Measurements from ENCODE around the gene TMEM204.

Gene TMEM204

DNA sequence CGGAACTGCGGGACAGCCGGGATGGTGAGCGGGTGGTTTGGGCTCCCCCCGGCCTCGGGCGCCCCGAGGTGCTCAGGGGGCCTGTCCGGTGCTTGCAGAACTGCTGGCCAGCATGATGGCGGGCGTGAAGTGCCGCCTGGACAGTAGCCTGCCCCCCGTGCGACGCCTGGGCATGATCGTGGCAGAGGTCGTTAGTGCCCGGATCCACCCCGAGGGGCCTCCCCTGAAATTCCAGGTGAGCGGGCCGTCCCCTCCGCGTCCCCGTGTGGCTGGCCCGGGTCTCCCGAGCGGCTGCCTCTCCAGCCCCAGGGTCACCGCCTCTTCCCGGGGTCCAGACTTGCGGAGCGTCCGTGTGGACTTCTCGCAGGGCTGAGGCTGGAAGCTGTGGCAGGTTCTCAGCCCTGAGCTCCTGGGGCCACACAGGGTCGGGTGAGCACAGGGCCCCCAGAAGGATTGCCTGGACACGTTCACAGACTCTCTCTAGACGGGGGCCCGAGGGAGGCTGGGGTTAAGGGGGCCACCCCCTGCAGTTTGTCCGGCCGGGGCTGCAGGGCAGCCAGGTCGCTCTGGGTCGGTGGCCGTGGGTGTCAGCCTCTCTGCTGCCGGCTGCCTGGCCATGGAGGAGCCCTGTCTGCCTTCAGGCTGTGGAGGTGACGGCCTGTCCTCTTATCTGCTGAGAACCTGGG is 32.9 kb upstream of the TMEM204 start:
- DNase-seq: no peak

DNA sequence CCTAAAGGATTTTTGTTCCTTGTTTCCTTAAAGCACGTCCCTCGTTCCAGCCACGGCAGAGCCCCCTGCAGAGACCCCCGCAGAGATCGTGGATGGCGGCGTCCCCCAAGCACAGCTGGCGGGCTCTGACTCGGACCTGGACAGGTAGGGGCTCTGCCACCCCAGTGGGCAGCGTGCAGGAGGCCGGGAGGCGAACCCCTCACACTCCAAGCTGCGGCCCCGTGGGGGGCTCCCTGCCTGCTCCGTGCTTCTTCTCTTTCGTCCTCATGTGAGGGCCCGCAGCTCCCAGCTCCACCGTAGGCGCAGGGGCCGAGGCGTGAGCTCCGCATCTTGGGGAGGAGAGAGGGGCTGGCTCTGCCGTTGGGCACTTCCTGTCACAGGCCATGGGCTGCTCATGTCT is 31.8 kb upstream of the TMEM204 start:
- DNase-seq: no peak

DNA sequence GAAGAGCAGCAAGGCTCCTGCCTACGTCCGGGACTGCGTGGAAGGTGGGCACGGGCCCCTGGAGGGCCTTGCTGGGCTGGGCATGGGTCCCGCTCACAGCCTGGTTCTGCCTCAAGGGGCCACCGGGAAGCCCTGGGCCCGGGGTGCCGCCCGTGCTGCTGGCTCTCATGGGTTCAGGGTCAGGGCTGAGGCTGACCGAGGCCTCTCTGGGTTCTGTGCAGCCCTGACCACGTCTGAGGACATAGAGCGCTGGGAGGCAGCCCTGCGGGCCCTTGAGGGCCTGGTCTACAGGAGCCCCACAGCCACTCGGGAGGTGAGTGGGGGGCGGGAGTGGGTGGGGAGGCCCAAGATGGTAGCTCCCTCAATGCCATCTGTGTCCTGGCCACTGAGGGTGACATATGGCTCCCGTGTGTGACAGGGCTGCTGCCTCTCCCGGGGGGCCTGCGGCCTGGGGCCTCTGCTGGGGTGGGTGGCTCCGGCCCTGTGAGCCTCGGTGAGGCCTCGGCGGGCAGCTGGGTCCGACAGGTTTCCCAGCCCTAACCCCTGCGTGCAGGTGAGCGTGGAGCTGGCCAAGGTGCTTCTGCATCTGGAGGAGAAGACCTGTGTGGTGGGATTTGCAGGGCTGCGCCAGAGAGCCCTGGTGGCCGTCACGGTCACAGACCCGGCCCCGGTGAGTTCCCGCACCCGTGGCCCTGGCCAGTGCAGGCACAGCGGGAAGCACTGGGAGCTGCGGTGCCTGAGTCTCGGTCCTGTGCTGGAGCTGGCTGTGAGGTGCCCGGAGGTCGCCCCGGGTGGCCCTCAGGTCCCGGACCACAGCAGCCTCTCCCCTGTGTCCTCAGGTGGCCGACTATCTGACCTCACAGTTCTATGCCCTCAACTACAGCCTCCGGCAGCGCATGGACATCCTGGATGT is 31.1 kb upstream of the TMEM204 start:
- DNase-seq: no peak

DNA sequence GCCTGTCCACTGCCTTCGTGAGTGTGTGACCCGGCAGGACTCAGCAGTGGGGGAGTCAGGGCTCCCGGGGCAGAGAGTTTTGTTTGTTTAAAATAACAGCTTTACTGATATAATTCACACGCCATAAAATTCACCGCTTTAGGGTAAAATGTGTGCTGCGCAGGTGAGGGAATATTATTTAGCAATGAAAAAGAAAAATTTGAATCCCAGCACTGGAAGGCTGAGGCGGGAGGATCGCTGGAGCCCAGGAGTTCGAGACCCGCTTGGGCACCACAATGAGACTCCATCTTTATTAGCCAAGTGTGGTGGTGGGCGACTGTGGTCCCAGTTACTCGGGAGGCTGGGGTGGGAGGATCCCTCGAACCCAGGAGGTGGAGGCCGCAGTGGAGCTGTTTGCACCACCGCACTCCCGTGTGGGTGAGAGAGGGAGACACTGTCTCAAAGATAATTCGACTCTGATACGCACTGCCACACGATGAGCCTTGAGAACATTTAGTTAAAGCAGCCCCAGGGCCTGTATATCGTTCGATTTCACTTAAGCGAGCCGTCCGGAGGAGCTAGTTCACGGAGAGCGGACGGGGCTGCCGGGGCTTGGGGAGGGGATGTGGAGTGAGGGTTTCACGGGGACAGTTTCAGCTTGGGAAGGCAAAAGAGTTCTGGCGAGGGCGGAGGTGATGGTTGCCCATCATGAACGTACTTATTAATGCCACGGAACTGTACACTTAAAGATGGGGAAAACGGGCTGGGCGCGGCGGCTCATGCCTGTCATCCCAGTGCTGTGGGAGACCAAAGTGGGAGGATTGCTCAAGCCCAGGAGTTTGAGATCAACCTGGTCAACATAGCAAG is 30.1 kb upstream of the TMEM204 start:
- no peak for DNase-seq

DNA sequence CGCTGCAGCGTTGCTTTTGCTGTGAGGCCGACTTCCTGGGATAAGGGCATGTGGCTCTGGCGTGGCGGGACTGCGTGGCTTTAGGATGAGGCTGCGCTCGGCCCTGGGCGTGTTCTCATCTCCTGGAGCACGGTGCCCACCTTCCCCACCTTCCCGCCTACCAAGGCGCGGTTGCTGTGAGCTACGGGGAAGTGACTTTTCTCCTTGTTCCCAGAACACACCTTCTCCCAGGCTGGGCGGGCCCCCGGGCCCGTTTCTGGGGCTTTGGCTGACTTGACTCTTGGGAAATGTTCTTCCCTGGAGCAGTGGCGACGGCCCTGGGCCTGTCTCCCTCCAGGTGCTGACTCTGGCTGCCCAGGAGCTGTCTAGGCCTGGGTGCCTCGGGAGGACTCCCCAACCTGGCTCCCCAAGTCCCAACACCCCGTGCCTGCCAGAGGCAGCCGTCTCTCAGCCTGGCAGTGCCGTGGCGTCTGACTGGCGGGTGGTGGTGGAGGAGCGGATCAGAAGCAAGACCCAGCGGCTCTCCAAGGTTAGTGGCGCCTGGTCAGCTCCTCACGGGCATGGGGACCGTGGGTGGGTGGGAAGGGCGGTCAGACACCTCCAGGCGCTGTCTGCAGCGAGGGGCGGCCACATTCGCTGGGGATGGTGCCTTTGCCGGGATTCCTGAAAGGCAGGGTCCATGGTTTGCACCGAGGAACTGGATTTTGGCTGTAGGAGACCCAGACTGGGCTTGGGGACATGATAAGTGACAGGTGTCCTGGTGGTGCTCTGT is 28.2 kb upstream of the TMEM204 start:
- no peak for DNase-seq

DNA sequence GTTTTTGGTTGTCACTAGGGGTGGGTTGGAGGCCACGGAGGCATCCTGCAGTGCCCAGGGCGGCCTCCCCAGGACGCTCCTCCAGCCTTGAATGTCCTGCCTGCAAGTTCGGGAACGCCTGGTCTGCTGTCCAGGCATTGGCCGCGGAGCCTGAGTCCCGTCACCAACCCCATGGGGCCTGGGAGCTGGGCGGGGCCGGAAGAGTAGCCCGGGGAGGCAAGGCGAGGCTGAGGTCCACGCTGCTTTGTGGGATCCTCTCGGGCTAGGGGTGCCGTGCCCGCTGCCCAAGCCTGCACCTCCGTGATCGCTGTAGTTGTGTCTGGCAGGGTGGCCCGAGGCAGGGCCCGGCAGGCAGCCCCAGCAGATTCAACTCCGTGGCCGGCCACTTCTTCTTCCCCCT is 27.6 kb upstream of the TMEM204 start:
- DNase-seq: no peak

DNA sequence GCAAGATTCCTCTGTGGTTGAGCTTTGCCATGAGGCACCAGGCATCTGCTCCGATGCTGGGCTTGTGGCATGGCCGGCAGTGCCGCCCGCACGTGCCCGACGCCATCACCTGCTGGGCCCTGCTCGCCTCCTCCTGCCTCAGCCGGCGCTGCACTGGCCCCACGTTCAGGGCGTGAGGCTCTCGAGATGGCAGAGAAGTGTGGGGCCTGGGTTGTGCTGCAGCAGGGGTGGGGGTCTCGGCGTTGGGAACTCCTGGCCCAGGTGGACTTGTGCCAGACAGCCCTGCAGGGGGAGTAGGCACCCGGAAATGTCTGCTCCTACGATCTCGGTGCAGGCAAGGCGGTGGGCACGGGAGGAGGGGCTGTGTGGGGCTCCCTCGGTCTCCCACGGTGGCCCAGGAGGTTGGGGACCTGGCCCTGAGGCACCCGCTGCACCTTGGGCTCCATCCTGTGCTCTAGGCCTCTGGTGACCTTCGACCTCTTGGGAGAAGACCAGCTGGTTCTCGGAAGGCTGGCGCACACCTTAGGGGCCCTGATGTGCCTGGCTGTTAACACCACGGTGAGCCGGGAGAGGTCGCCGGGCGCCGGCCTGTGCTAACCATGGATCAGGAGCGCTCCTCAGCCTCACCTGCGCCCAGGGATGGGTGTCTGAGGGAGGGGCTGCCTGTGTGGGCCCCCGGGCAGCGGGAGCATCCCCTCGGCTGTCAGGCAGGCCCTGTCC is 26.8 kb upstream of the TMEM204 start:
- DNase-seq: no peak

DNA sequence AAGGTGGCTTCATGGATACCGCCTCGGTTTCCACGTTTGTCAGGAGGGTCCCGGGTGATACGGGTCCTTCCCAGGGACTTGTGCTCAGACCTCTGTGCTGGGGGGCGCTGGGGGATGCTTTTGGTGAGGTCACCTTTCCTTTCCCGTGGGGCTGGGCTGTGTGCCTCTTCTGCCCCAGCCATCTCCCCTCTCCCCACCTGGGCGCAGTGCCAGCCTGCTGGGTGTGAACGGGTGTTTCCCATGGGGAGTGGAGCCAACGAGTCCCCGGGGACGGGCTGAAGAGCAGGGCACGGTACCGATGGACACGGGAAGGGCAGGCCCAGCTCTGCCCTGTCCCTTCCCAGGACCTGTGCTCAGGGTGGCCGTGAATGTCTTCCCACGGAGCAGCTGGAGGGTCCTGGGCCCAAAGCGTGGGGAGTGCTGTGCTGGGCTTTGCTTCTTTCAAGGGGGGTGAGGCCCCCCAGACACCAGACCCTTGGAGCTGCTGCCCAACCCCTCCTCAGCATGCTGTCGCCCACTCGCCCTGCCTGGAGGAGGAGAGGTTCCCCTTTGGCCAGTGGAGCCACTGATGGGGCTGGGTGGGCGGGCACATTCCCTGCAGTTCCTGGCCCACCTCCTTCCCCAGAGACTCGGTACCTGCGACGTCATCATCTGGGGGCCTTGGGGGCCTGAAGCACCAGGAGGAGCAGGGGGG is 24.8 kb upstream of the TMEM204 start:
- DNase-seq: no peak

DNA sequence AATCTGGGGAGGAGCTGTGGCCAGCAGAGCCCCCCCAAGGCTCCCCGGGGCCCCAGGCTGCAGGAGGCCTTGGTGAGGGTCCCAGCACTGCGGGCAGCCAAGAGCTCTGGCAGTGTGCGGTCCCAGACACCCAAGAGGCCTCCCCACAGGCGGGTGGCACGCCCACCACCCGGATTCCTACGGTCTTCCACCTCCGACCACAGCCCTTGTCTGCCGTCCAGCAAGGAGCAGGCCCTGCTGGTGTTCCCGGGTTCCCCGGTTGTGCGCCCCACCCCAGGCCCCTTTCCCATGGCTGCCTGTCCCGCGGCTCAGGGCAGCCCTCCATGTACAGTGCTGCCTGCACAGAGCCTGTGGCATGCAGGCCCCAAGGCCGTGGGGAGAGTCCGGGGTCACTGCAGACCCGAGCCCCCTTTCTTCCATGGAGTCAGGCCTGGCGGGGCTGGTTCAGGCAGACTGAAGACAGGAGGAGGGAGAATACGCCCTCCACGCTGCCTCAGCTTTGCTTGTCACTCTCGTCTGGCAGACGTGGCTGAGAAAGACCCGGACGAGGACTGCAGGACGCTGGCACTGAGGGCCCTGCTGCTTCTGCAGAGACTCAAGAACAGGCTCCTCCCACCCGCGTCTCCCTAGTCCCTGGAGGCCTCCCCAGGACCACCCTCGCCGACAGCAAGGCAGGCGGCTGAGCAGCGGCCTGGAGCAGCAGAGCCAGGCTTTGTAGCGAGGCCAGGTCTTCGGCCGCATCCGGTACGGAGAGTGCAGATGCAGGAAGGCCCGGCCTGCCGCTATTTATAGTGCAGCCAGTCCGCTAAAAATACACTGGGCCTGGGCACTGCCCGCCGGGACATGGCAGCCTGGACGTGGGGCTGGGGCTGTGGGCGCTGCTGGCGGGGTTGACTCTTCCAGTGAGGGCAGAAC is 23.9 kb upstream of the TMEM204 start:
- DNase-seq: no peak

DNA sequence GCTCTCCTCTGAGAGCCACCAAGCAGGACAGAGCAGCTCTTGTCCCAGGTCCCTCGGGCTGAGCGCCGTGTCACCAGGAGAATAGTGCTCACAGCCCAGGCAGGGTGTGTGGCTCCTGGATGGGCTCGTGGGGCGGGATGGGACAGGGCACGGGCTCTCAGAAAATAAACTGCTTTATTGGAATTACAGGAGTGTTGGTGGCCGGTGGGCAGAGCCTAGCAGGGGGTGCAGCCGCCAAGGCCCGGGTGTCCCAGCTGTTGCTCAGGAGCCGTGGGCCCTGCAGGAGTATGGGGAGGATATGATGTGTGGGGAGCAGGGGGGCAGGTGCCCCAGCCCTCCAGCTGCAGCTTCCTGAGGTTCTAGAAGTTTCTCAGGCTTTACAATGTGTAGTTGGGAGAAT is 23.2 kb upstream of the TMEM204 start:
- no peak for DNase-seq

DNA sequence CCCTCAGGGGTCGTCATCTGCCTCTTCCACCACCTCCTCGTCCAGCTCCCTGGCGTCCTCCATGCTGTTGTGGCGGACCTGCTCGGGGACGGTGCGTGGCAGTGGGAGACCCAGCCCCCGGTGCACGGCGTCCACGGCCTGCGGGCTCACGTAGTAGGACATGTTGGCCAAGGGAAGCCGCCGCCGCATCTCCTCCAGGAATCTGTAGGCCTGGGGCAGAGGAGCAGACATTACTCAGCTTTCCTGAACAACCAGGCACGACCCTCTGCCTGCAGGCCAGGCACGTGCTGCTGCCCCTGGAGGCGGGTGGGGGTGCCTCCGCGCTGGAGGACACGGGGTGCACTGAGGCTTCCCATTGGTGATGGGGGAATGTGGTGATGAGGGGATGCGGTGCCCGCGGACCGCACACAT is 22.5 kb upstream of the TMEM204 start:
- DNase-seq: no peak

DNA sequence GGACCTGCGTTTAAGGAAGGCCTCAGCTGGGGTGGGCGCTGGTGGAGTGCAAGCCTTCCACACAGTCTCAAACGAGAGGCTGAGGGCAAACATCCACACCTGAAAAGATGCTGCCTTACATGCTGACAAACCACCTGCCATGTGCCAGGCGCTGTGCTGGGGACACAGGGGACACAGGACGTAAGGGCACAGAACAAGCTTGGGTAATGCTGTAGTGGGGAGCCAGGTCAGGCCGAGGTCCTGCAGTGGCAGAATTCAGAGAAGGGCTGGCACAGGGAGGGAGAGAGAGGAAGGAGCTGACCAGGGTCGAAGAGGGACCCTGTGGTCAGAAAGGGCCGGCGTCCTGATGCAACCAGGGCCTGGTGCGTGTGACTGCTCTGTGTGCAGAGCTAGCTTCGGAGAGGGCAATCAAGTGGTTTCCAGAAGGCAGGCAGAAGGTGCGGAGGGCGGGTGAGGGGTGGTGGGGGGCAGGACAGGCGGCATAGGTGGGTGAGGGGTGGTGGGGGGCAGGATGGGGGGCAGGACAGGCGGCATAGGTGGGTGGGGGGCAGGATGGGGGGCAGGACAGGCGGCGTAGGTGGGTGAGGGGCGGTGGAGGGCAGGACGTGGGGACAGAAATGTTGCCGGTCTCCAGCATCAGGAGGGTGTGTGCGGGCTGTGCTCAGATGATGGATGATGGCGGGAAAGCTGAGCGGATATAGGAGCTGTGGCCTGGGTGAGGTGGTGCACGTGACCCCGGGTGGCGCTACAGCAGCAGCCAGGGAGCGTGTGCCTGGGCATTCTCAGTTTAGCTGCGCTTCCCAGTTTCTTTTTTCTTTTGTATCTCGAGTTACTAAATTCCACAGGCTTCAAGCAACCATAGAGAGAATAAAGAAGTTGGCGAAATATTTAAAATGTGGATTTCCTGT is 21.6 kb upstream of the TMEM204 start:
- DNase-seq: no peak

DNA sequence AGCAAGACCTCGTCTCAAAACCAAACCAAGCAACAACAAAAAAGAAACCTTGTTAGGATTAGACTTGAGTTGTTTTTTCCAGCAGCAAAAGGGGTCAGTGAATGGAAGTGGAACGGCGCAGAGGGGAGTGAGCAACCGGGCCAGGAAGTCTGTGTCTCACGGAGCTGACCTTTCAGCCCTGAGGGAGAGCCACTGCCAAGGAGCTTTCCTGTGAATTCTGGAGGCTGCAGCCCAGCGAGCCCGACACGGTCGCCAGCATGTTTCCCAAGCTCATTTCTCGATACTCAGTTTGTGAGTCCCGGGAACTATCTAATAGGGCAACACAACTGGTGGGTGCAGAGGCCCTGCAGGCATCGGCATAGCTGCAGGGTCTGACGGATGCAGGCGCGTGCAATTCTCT is 20.7 kb upstream of the TMEM204 start:
- DNase-seq: no peak

DNA sequence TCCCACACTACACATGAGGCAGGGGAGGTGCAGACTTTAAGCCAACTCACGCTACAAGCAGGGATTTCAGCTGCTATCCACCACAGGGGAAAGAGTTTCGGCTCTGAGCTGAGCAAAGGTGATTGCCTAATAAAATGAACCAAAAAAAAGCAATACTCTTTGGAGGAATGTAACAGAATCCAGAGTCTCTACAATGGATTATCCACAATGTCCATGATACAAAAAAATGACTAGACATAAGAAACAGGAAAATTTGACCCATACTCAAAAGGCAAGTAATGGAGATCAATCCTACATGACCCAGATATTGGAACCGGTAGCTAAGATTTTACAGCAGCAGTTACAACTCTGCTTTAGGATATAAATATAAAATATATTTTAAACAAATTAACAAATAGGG is 19.0 kb upstream of the TMEM204 start:
- DNase-seq: no peak

DNA sequence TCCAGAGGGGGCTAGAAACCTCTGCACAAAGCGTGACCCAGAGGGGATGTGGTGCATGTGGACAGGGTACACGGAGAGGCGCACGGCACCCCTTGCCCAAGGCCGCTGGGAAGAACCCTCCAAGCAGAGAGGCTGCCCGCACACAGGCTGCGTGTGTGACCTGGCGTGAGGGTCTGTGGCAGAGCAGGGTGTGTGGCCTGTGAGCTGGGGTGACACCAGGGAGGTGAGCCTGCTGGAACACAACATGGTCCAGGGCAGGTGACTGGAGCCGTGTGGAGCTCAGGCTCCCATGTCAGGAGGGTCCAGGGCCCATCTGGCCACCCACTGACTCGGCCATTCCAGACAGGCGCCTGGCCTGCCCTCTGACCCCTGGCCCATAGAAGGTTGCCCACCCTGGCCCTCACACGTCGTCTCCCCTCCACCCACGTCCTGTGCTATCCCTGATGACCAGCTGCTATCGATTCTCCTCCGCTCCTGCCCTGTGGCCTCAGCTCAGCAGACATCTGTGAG is 14.8 kb upstream of the TMEM204 start:
- DNase-seq: no peak

DNA sequence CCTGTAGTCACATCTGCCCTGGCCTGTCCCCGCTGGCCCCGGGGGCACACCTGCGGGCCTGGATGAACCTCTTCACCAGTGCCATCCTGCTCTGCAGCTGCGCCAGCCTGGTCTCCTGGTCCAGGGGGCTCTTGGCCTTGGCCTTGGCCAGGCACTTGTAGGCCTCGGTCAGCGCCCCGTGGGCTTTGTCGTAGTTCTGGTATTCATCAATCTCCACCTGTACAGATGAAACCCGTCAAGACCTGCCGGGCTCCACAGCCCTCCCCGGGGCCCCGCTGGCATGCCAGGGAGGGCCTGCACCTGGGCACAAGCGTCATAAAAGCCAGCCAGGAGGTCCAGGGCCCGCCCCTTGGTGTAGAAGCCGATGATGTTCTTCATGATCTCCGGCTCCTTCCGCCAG is 13.6 kb upstream of the TMEM204 start:
- DNase-seq: no peak

DNA sequence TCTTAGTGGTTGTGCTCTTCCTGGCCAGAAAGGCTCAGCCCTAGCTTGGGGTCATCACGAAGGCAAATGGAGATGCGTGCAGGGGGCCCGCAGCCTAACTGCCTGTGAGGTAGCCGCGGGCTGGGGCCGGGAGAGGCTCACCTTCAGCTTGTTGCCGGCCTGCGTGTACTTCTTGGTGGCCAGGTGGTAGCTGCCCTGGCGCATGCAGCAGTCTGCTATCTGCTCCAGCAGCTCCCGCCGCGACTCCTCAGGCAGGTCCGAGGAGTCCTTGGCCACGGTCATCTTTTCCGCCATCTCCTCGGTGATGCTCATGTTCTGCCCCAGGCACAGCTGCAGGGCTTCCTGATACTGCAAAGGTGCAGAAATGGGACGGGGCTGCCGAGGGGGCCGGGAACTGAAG is 13.0 kb upstream of the TMEM204 start:
- DNase-seq: no peak

DNA sequence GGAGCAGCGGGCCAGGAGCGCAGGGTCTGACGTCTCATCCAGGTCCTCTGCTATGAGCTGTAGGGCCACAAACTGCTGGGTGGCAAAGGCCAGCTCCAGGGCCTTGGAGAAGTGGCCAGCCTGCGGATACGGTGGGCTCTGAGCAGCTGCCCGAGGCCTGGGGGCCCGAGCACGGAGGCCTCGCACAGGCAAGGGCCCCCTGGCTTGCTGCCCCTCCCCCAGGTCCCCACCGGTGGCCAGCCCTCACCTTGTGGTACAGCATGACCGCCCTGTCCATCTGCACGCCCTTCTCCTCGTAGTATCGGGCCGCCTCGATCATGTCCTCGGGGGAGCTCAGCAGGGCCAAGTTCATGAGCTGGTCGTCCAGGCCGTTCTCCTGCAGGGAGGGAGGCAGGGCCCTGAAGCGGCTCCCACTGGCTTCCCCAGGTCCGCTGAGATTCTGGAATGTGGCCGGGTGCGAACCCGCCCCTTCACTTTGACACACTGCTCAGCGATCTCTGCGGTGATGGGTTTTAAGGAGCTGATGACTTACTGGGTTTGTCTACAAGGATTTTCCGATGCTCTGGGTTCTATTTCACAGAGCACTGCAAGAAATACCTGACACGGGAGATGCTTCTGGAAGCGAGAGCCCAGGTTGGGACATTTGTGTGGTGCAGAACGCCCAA is 9.8 kb upstream of the TMEM204 start:
- no peak for DNase-seq
